SK-N-SH (cell line): ENCODE results near the gene TMEM266.
A peak's percentile ranks its signal among the peaks of the same experiment; 100 is the strongest.

Source experiments
- MXI1 ChIP-seq: IDR thresholded peaks from 2 replicates; pipeline ENCODE4 v1.6.1; 2012; ENCODE audit warnings: mild to moderate bottlenecking, low read depth, low read length, improper control_type of control experiment
- POLR2AphosphoS5 ChIP-seq: IDR thresholded peaks from 2 replicates; pipeline ENCODE4 v1.6.1; 2012; ENCODE audit warnings: low read depth, low read length
- TF ChIP-seq, protein P1 (sequence below): fragments of 200-600 bp; sonication (generic); IDR thresholded peaks from 2 replicates; pipeline ENCODE4 v1.6.1; 2017; ENCODE audit warnings: antibody characterized with exemption, mild to moderate bottlenecking, moderate library complexity

- TF ChIP-seq, protein P1, sequence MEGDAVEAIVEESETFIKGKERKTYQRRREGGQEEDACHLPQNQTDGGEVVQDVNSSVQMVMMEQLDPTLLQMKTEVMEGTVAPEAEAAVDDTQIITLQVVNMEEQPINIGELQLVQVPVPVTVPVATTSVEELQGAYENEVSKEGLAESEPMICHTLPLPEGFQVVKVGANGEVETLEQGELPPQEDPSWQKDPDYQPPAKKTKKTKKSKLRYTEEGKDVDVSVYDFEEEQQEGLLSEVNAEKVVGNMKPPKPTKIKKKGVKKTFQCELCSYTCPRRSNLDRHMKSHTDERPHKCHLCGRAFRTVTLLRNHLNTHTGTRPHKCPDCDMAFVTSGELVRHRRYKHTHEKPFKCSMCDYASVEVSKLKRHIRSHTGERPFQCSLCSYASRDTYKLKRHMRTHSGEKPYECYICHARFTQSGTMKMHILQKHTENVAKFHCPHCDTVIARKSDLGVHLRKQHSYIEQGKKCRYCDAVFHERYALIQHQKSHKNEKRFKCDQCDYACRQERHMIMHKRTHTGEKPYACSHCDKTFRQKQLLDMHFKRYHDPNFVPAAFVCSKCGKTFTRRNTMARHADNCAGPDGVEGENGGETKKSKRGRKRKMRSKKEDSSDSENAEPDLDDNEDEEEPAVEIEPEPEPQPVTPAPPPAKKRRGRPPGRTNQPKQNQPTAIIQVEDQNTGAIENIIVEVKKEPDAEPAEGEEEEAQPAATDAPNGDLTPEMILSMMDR: no peak
- TF ChIP-seq POLR2AphosphoS5: 0 out of 2 replicates have a peak, but pooled peaks have one; percentile 23
- TF ChIP-seq MXI1: no peak
These were observed 124.3 kb downstream of the TMEM266 start for GRCh38 chr15:76183930-76184649.
